Gastroesophageal sphincter (tissue), 3 donors: ENCODE data around the gene FOXB2.

ENCODE experiments used
- CTCF ChIP-seq, 4 experiments: fragments of 200-600 bp in 2 of 4; fragments of 450-650 bp in 2 of 4; sonication (generic) in 1 of 4; IDR thresholded peaks; one replicate each; pipeline ENCODE4 v1.5.1; 2017 to 2019; ENCODE audit warnings: antibody characterized with exemption in 4 of 4, mild to moderate bottlenecking in 2 of 4, moderate library complexity in 2 of 4
- POLR2A ChIP-seq, 2 donors: fragments of 450-650 bp; IDR thresholded peaks; one replicate each; pipeline ENCODE4 v1.6.1; 2017; ENCODE audit warnings: antibody characterized with exemption in 2 of 2, mild to moderate bottlenecking in 2 of 2, moderate library complexity in 1 of 2

- TF ChIP-seq CTCF (IDR thresholded peaks at IDR 0.05) = no peak
- TF ChIP-seq POLR2A (IDR thresholded peaks at IDR 0.05) = no peak
These were observed 38.9 kb upstream of the FOXB2 start for GRCh38 chr9:76980566-76980965.
